HepG2 (cell line): Measurements from ENCODE around the gene ZNF491. TPM values are rescaled to one million over a fixed set of nuclear protein-coding genes. Genes with fewer than 3 reads are reported as not detected.

Source experiments
- ATAC-seq: fragments of 200-7000 bp; cut with Tn5 transposase; 3 replicates; pipeline ENCODE4 v1.9.1; 2020; ENCODE audit warnings: mild to moderate bottlenecking, moderate library complexity
- BruUV-seq: library from RNA; stranded (reverse); fragments of 400-500 nt; replicated peaks from 2 replicates; lab custom pipeline; 2021; lab: Mats Ljungman, UMichigan
- CTCF ChIA-PET: fragments of 300-600 bp; formaldehyde crosslinking; extraction: SDS; loops from one replicate; lab custom pipeline; 2021; ENCODE audit warnings: low total read pairs, inconsistent platforms, low intra/inter-chr PET ratio; lab: Yijun Ruan, JAX
- POLR2A ChIA-PET: fragments of 350-600 bp; sonication (Branson Sonifier 250); formaldehyde crosslinking; loops from one replicate; lab custom pipeline; 2020; ENCODE audit warnings: antibody characterized with exemption, inconsistent platforms; lab: Yijun Ruan, JAX
- DNase-seq: peaks from one replicate; pipeline ENCODE4 v3.0.0-alpha.2; 2015; ENCODE audit warnings: low spot score
- FAIRE-seq: peaks from 3 replicates; lab custom pipeline; 2011; peaks lifted over from hg19 to GRCh38; lab: Jason Lieb, UNC
- H2AFZ ChIP-seq: one replicate; pipeline ENCODE4 v1.6.1; 2011; ENCODE audit warnings: low read length, inconsistent platforms
- H3K27ac ChIP-seq: fragments of 300-600 bp; 3 replicates; pipeline ENCODE4 v1.8.0; 2011; ENCODE audit warnings: mixed run types, mild to moderate bottlenecking, mixed read lengths, low read length, inconsistent platforms; ENCODE audit not compliant: insufficient read depth; ENCODE audit errors: extremely low read length
- H3K27me3 ChIP-seq, 2 experiments: fragments of 200-600 bp in 1 of 2; 2 replicates in 1 of 2; 3 replicates in 1 of 2; pipeline versions ENCODE4 v1.6.0 to v1.8.0; 2011; ENCODE audit warnings: low read length in 2 of 2, mild to moderate bottlenecking in 2 of 2, moderate library complexity in 2 of 2, inconsistent platforms in 1 of 2; ENCODE audit not compliant: insufficient read depth in 2 of 2, control insufficient read depth in 1 of 2
- H3K36me3 ChIP-seq, 2 experiments: fragments of 200-600 bp in 1 of 2; replicated peaks in 1 of 2; 2 replicates in 1 of 2; 3 replicates in 1 of 2; pipeline versions ENCODE4 v1.5.1 to v1.8.0; 2011; ENCODE audit warnings: low read length in 2 of 2, inconsistent platforms in 1 of 2; ENCODE audit not compliant: insufficient read depth in 2 of 2, control insufficient read depth in 1 of 2
- H3K4me1 ChIP-seq: 2 replicates; pipeline ENCODE4 v1.5.1; 2012; ENCODE audit warnings: low read length, inconsistent platforms; ENCODE audit not compliant: insufficient read depth
- H3K4me2 ChIP-seq: 2 replicates; pipeline ENCODE4 v1.6.0; 2011; ENCODE audit warnings: low read depth, low read length, inconsistent platforms
- H3K4me3 ChIP-seq, 3 experiments: fragments of 200-600 bp in 1 of 3; sonication (generic), shearing (Covaris generic) in 1 of 3; replicated peaks in 1 of 3; 2 replicates each; pipeline ENCODE4 v1.5.1; 2011 to 2016; ENCODE audit warnings: low read length in 3 of 3, inconsistent platforms in 2 of 3, low read depth in 2 of 3, mild to moderate bottlenecking in 2 of 3, control low read depth in 1 of 3, mixed read lengths in 1 of 3; ENCODE audit not compliant: insufficient read depth in 1 of 3
- H3K79me2 ChIP-seq: one replicate; pipeline ENCODE4 v1.6.1; 2011; ENCODE audit warnings: low read length, inconsistent platforms; ENCODE audit not compliant: insufficient read depth
- H3K9ac ChIP-seq: 2 replicates; pipeline ENCODE4 v1.6.0; 2011; ENCODE audit warnings: mild to moderate bottlenecking, low read depth, low read length, inconsistent platforms; ENCODE audit not compliant: insufficient read depth
- H3K9me3 ChIP-seq: 2 replicates; pipeline ENCODE4 v1.5.1; 2012; ENCODE audit warnings: mild to moderate bottlenecking, low read length
- H4K20me1 ChIP-seq: 2 replicates; pipeline ENCODE4 v1.6.0; 2011; ENCODE audit warnings: inconsistent platforms, mild to moderate bottlenecking, low read length, moderate library complexity; ENCODE audit not compliant: insufficient read depth
- ESRRA ChIP-seq: sonication (generic); formaldehyde crosslinking; IDR thresholded peaks from 2 replicates; pipeline ENCODE4 v1.5.1; 2020; ENCODE audit warnings: mild to moderate bottlenecking, low read depth, missing genetic modification reagents
- HOXA7 ChIP-seq: sonication (generic); formaldehyde crosslinking; IDR thresholded peaks from 2 replicates; pipeline ENCODE4 v1.8.1; 2022; ENCODE audit warnings: mild to moderate bottlenecking, missing genetic modification reagents, moderate library complexity
- HOXD1 ChIP-seq: sonication (generic); formaldehyde crosslinking; IDR thresholded peaks from 2 replicates; pipeline ENCODE4 v1.5.0; 2020; ENCODE audit warnings: missing genetic modification reagents
- JUNB ChIP-seq: sonication (generic); formaldehyde crosslinking; IDR thresholded peaks from 2 replicates; pipeline ENCODE4 v1.8.0; 2022; ENCODE audit warnings: missing genetic modification reagents, mild to moderate bottlenecking, borderline replicate concordance
- MED1 ChIP-seq: sonication (generic); formaldehyde crosslinking; IDR thresholded peaks from 2 replicates; pipeline ENCODE4 v1.4.0; 2020; ENCODE audit warnings: missing genetic modification reagents
- ONECUT2 ChIP-seq: sonication (generic); formaldehyde crosslinking; IDR thresholded peaks from 2 replicates; pipeline ENCODE4 v1.4.0; 2020; ENCODE audit warnings: missing genetic modification reagents
- SYNCRIP ChIP-seq: fragments of 200-400 bp; formaldehyde crosslinking; IDR thresholded peaks from 2 replicates; pipeline ENCODE4 v1.6.1; 2018; ENCODE audit warnings: mild to moderate bottlenecking, low read depth, low read length; ENCODE audit not compliant: insufficient read depth
- ZC3H13 ChIP-seq: sonication (generic); formaldehyde crosslinking; IDR thresholded peaks from 2 replicates; pipeline ENCODE4 v1.8.1; 2023; ENCODE audit warnings: mild to moderate bottlenecking, missing genetic modification reagents, moderate library complexity
- ZFP62 ChIP-seq: sonication (generic); formaldehyde crosslinking; IDR thresholded peaks from 2 replicates; pipeline ENCODE4 v1.4.0; 2020; ENCODE audit warnings: missing genetic modification reagents
- ZMYM2 ChIP-seq: sonication (generic); formaldehyde crosslinking; IDR thresholded peaks from 2 replicates; pipeline ENCODE4 v1.8.0; 2022; ENCODE audit warnings: mild to moderate bottlenecking, missing genetic modification reagents
- ZNF205 ChIP-seq: IDR thresholded peaks from 2 replicates; pipeline ENCODE4 v1.6.1; 2018; ENCODE audit warnings: missing biosample characterization, missing genetic modification reagents
- ZNF296 ChIP-seq: sonication (generic); formaldehyde crosslinking; conservative IDR thresholded peaks from 2 replicates; pipeline ENCODE4 v1.5.0; 2020; ENCODE audit warnings: mild to moderate bottlenecking, missing genetic modification reagents
- ZNF333 ChIP-seq: sonication (generic); formaldehyde crosslinking; IDR thresholded peaks from 2 replicates; pipeline ENCODE4 v1.4.0; 2020; ENCODE audit warnings: mild to moderate bottlenecking, missing genetic modification reagents, borderline replicate concordance
- ZNF382 ChIP-seq: sonication (generic); formaldehyde crosslinking; IDR thresholded peaks from 2 replicates; pipeline ENCODE4 v1.5.0; 2020; ENCODE audit warnings: missing genetic modification reagents, mild to moderate bottlenecking, borderline replicate concordance
- ZNF432 ChIP-seq: sonication (generic); formaldehyde crosslinking; IDR thresholded peaks from 2 replicates; pipeline ENCODE4 v1.5.0; 2020; ENCODE audit warnings: missing genetic modification reagents, mild to moderate bottlenecking, borderline replicate concordance
- ZNF468 ChIP-seq: sonication (generic); formaldehyde crosslinking; IDR thresholded peaks from 2 replicates; pipeline ENCODE4 v1.8.0; 2022; ENCODE audit warnings: mild to moderate bottlenecking, moderate library complexity, missing genetic modification reagents
- ZNF484 ChIP-seq: sonication (generic); formaldehyde crosslinking; IDR thresholded peaks from 2 replicates; pipeline ENCODE4 v1.5.1; 2020; ENCODE audit warnings: mild to moderate bottlenecking, low read depth, missing genetic modification reagents, borderline replicate concordance
- ZNF564 ChIP-seq: sonication (generic); formaldehyde crosslinking; IDR thresholded peaks from 2 replicates; pipeline ENCODE4 v1.8.1; 2023; ENCODE audit warnings: mild to moderate bottlenecking, missing genetic modification reagents
- ZNF773 ChIP-seq: sonication (generic); formaldehyde crosslinking; IDR thresholded peaks from 2 replicates; pipeline ENCODE4 v1.4.0; 2020; ENCODE audit warnings: missing genetic modification reagents, borderline replicate concordance
- ZNF775 ChIP-seq: sonication (generic); formaldehyde crosslinking; IDR thresholded peaks from 2 replicates; pipeline ENCODE4 v1.4.0; 2020; ENCODE audit warnings: missing genetic modification reagents, mild to moderate bottlenecking, moderate library complexity, borderline replicate concordance
- WGBS: methylation state at CpG from one replicate; pipeline ENCODE4 v1.1.6; 2017; ENCODE audit warnings: low lambda C conversion rate; 5-methylcytosine and 5-hydroxymethylcytosine counted together
- in situ Hi-C: cut with HindIII; loops from 2 replicates; pipeline ENCODE4 v1.10.0; 2017; ENCODE audit warnings: low pct_unique_long_range_greater_than_20kb; ENCODE audit not compliant: extremely low pct_ligation_motif_present
- intact Hi-C: fragments of 100-400 bp; cut with micrococcal nuclease; formaldehyde crosslinking; loops from one replicate; pipeline ENCODE4 v1.10.0; 2022; ENCODE audit not compliant: unreplicated experiment
- polyA plus RNA-seq, 8 experiments: library from polyadenylated mRNA; depleted of rRNA in 3 of 8; stranded (reverse) in 7 of 8; unstranded in 1 of 8; fragments of >200 nt; fragmentation: Illumina TruSeq in 4 of 8; extraction: Trizol in 4 of 8; gene quantifications; 2 replicates each; pipeline versions ENCODE4 v1.2.1 to v1.2.3, GENCODE V29; 2011 to 2016; ENCODE audit warnings: low read depth in 4 of 8, missing spikeins in 1 of 8, mixed read lengths in 1 of 8; ENCODE audit not compliant: insufficient read depth in 1 of 8
- total RNA-seq, 5 experiments: library from RNA; depleted of rRNA; stranded (reverse); fragments of >200 nt; fragmentation: Illumina TruSeq; extraction: Trizol; gene quantifications; 2 replicates each; pipeline ENCODE4 v1.2.3, GENCODE V29; 2016; ENCODE audit warnings: low read depth in 1 of 5

Gene ZNF491
- total and polyA plus RNA-seq, 2 of the 13 experiments (the other 11 are each of a cell fraction or from before 2014, with no cell fraction given): 0.57 to 2.2 TPM

- WGBS: 95% methylated on average over 2 of the region's 2 CpGs
- ATAC-seq (no peak), FAIRE-seq (no peak), DNase-seq (no peak)
- CTCF ChIA-PET: no interaction called here
- POLR2A ChIA-PET: no interaction called here
- Histone ChIP-seq H3K4me3 (no peak overlapping the region), H3K9ac (no peak overlapping the region), H3K79me2 (no peaks in the 10 kb centered on the region), H3K4me2 (no peak overlapping the region), H2AFZ (no peak overlapping the region), H3K36me3 (peaks cover 3 to 24% of the 10 kb centered on the region in 2 experiments), H3K27ac (no peak overlapping the region), H3K27me3 (no peaks in the 10 kb centered on the region), H3K9me3 (no peaks in the 10 kb centered on the region), H4K20me1 (no peaks in the 10 kb centered on the region), H3K4me1 (no peaks in the 10 kb centered on the region)
- no TSS peak for BruUV-seq
- TF ChIP-seq ZNF205 (CRISPR knock-in tag) (no peak), ZC3H13 (CRISPR knock-in tag) (no peak), ZNF468 (CRISPR knock-in tag) (no peak), ZNF296 (CRISPR knock-in tag) (no peak), MED1 (CRISPR knock-in tag) (no peak), JUNB (CRISPR knock-in tag) (no peak), ZNF564 (CRISPR knock-in tag) (no peak), ZNF382 (CRISPR knock-in tag) (no peak), ESRRA (CRISPR knock-in tag) (no peak), ONECUT2 (CRISPR knock-in tag) (no peak), HOXA7 (no peak), ZNF484 (CRISPR knock-in tag) (no peak), ZNF775 (CRISPR knock-in tag) (no peak), ZNF333 (CRISPR knock-in tag) (no peak), ZNF773 (CRISPR knock-in tag) (no peak), HOXD1 (no peak), SYNCRIP (no peak), ZFP62 (CRISPR knock-in tag) (no peak), ZMYM2 (no peak), ZNF432 (no peak)
- intact Hi-C loops: no loop called here
- in situ Hi-C loops: no loop called here
Observed at GRCh38 chr19:11833541-11833940, 35.2 kb downstream of the ZNF491 start.
